Subcutaneous abdominal adipose tissue (tissue), 5 donors: ENCODE results near the gene GPR153.

Experiments
- H3K27ac ChIP-seq: one replicate; pipeline ENCODE4 v1.7.0; 2013; ENCODE audit warnings: low read depth, mild to moderate bottlenecking, inconsistent platforms, low read length, moderate library complexity
- H3K27me3 ChIP-seq, 5 donors: one replicate each; pipeline ENCODE4 v1.7.0; 2013; ENCODE audit warnings: low read length in 5 of 5, inconsistent platforms in 1 of 5; ENCODE audit not compliant: control insufficient read depth in 5 of 5, insufficient read depth in 4 of 5
- H3K36me3 ChIP-seq, 5 donors: one replicate each; pipeline ENCODE4 v1.7.0; 2013; ENCODE audit warnings: low read length in 5 of 5; ENCODE audit not compliant: control insufficient read depth in 5 of 5, insufficient read depth in 5 of 5
- H3K4me1 ChIP-seq, 5 donors: one replicate each; pipeline ENCODE4 v1.7.0; 2013; ENCODE audit warnings: low read length in 5 of 5, mild to moderate bottlenecking in 3 of 5, moderate library complexity in 1 of 5; ENCODE audit not compliant: control insufficient read depth in 5 of 5, insufficient read depth in 5 of 5
- H3K4me3 ChIP-seq, 5 donors: one replicate each; pipeline ENCODE4 v1.7.0; 2013; ENCODE audit warnings: low read length in 5 of 5, low read depth in 1 of 5
- H3K9ac ChIP-seq, 5 donors: one replicate each; pipeline ENCODE4 v1.7.0; 2013; ENCODE audit warnings: low read length in 5 of 5, mild to moderate bottlenecking in 4 of 5, moderate library complexity in 3 of 5
- H3K9me3 ChIP-seq, 5 donors: one replicate each; pipeline ENCODE4 v1.7.0; 2013; ENCODE audit warnings: low read length in 5 of 5; ENCODE audit not compliant: control insufficient read depth in 5 of 5
- donor health status: healthy.
- donor health status: healthy.
- donor health status: healthy.
- donor health status: healthy.
- donor health status: healthy.

GPR153 gene

DNA sequence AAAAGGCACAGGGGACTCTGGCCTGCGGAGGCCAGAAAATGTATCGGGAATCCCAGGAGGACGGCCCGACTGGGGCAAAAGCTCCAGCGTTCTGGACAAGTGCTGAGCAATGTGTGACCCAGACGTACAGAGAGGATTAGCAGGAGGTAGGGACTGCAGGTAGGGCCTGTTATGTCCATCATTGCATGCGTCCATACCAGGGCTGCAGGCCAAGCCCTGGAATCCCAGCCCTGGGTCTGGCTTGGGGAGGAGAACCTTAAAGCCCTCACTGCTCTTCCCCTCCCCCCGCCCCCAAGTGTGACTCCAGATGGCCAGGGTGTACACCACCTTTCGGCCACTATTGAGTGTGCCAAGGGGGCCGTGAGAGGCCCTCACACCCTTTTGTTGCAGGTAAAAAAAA is 53.0 kb downstream of the GPR153 start:
- Histone ChIP-seq H3K9ac (no peak overlapping the region), H3K4me3 (no peak overlapping the region), H3K4me1 (peaks cover 2 to 47% (median 37%) of the 10 kb centered on the region in 5 donors), H3K36me3 (peaks cover 0 to 9% (median 2%) of the 10 kb centered on the region in 5 donors), H3K27me3 (peaks cover 0 to 10% (median 5%) of the 10 kb centered on the region in 5 donors), H3K9me3 (no peaks in the 10 kb centered on the region), H3K27ac (no peak overlapping the region)

DNA sequence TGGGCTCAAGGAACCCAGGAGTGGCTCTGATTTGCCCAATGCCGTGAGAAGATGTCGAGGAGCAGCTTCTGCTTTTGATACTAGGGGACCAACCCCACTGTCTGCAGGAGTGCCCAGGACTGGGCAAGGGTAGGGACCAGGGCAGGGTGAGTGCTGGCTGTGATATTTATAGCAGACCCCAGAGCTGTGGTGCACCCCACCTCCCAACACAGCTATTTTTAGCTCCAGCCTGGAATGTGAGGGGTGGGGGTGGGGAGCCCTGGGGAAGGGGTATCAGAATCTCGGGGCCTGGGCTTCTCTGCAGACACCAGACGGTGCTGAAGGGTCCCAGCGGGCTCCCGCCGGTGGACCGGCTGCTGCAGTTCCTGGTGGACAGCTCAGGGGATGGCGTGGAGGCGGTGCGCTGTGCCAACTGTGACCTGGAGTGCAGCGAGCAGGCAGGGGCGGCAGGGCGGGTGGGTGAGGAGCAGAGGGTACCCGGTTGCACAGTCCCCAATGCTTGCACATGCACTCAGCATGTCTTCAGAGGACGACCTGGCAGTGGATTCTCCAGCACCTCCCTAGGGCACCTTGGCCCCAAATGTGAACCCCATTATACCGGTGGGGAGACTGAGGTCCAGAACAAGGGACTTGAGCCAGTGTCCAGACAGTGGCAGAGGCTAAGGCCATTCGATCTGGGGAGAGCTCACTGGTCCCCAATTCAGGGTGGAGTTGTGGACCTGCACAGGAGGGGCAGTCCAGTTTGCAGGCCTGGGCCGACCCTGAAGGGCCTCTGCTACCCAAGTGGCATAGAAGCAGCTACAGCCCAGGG is 53.6 kb downstream of the GPR153 start:
- H3K9ac ChIP-seq: no peak overlapping the region
- H3K4me1 ChIP-seq: peaks cover 2 to 47% (median 37%) of the 10 kb centered on the region in 5 donors
- H3K27ac ChIP-seq: no peak overlapping the region
- H3K4me3 ChIP-seq: no peak overlapping the region
- no peaks in the 10 kb centered on the region for H3K9me3 ChIP-seq
- H3K27me3 ChIP-seq: peaks cover 0 to 10% (median 5%) of the 10 kb centered on the region in 5 donors
- peaks cover 0 to 5% (median 2%) of the 10 kb centered on the region in 5 donors for H3K36me3 ChIP-seq

- no peak overlapping the region for H3K27ac ChIP-seq
- peaks cover 2 to 47% (median 37%) of the 10 kb centered on the region in 5 donors for H3K4me1 ChIP-seq
- peaks cover 0 to 10% (median 5%) of the 10 kb centered on the region in 5 donors for H3K27me3 ChIP-seq
- H3K9ac ChIP-seq: peak overlapping the region in 1 of 5 donors; percentile 64
- H3K4me3 ChIP-seq: peak overlapping the region in 4 of 5 donors; percentile 47 to 69 (median 54)
- no peaks in the 10 kb centered on the region for H3K9me3 ChIP-seq
- no peaks in the 10 kb centered on the region for H3K36me3 ChIP-seq
These were observed 54.4 kb downstream of the GPR153 start for GRCh38 chr1:6206520-6206855.

DNA sequence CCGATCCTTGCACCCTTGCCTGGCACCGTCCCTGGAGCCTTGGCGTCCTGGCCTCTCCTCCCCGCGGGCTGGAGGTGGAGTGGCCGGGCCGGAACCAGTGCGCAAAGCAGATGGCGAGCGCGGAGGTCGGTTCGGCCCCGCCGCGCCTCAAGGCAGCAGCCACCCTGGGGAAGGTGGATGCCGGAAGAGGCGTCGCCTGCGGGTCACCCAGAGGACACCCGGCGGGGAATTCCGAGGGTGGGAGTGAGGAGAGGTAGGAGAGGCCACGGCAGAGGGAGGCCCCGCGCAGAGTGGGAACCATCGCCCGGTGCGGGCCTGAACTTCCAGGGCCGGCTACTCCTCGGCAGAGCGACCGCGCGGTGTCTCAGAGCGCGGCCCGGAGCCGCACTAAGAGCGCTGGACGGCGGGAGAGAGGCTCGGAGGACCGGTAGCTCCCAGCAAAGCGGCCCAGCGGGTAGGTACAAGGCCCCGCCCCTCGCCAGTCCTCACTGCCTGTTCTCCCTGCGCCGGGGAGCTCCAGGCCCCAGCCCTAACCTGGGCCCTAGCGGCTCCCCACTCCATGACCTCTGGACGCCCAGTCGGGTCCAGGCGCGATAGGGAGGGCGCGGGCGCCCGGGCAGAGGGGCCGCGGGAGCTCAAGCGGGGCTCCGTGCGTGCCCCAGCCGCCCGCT is 54.9 kb downstream of the GPR153 start, which contains the start of gene RNF207:
Gene RNF207, plus strand, starts transcription at position 271 of the 671 bp plus-strand sequence. CDS start 417 bp downstream, outside the sequence.
- Histone ChIP-seq H3K4me1 (peaks cover 2 to 47% (median 37%) of the 10 kb centered on the region in 5 donors), H3K9ac (peak within 1 kb of the TSS in 3 of 5 donors; percentile 45 to 66 (median 64)), H3K9me3 (no peaks in the 10 kb centered on the region), H3K36me3 (no peaks in the 10 kb centered on the region), H3K27me3 (peaks cover 0 to 10% (median 5%) of the 10 kb centered on the region in 5 donors), H3K4me3 (peak within 1 kb of the TSS; percentile 47 to 69 (median 58)), H3K27ac (no peak within 1 kb of the TSS)

GRCh38 chr1:6202256-6202655 is 58.6 kb downstream of the GPR153 start:
- Histone ChIP-seq H3K27ac (no peak overlapping the region), H3K4me1 (peaks cover 15 to 53% (median 46%) of the 10 kb centered on the region in 5 donors), H3K9me3 (no peaks in the 10 kb centered on the region), H3K36me3 (peaks cover 0 to 3% (median under 1%) of the 10 kb centered on the region in 5 donors), H3K4me3 (no peak overlapping the region), H3K27me3 (peaks cover 0 to 6% (median 3%) of the 10 kb centered on the region in 5 donors), H3K9ac (no peak overlapping the region)

GRCh38 chr1:6200188-6200809 is 60.6 kb downstream of the GPR153 start:
- Histone ChIP-seq H3K27me3 (no peaks in the 10 kb centered on the region), H3K4me3 (peak overlapping the region; percentile 79 to 96 (median 86)), H3K27ac (peak overlapping the region; percentile 70), H3K36me3 (peaks cover 6 to 16% (median 13%) of the 10 kb centered on the region in 5 donors), H3K4me1 (peaks cover 15 to 38% (median 33%) of the 10 kb centered on the region in 5 donors), H3K9me3 (no peaks in the 10 kb centered on the region), H3K9ac (peak overlapping the region in 4 of 5 donors; percentile 61 to 99 (median 96))

DNA sequence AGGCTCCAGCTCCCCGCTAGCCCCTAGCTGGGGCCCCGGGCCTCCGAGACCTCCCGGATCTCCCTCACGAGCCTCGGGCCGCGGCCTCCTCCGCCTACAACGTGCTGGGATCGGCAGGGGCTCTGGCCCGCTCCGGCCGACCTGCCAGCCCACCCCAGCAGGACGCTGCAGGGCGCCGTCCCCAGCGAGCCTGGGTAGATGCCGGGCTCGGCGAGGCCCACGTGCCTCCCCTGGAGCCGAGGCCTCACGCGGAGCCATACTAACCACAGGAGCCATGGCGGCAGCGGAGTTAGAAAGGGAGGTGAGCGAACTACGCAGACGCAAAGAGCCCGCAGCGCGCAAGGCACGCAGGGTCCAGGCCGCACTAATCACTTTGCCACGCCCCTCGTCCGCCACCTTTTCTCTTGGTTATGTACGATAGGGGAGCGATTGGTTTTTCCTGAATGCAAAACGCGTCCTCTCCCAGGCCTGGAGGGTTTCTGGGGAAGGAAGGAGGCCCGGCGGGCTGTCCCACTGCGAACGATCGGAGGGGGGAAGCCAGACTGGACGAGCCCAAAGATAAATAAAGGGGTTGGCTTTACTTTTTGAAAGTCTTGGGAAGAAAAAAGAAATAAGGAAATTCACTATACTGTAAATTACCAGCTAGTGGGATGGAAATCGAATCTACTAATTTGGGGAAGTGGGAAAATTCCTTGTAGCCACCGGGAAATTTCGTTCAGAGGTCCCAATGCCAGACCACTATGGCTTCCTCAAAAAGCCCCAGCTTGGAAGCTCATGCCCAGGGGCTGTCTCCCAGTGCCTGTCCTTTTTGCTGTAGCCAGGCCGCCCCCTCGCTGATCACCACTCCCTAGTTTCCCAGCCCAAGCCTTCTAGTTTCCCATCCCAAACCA is 61.4 kb downstream of the GPR153 start, which contains the start of gene RPL22:
Gene RPL22, minus strand, starts transcription at position 298 of the 890 bp plus-strand sequence. Its CDS starts 22 bp downstream, at position 276.
- Histone ChIP-seq H3K4me1 (peaks cover 15 to 31% (median 27%) of the 10 kb centered on the region in 5 donors), H3K36me3 (peaks cover 6 to 18% (median 16%) of the 10 kb centered on the region in 5 donors), H3K27ac (peak within 1 kb of the TSS; percentile 70), H3K4me3 (peak within 1 kb of the TSS; percentile 82 to 96 (median 91)), H3K27me3 (no peaks in the 10 kb centered on the region), H3K9ac (peak within 1 kb of the TSS; percentile 87 to 99 (median 95)), H3K9me3 (no peaks in the 10 kb centered on the region)

DNA sequence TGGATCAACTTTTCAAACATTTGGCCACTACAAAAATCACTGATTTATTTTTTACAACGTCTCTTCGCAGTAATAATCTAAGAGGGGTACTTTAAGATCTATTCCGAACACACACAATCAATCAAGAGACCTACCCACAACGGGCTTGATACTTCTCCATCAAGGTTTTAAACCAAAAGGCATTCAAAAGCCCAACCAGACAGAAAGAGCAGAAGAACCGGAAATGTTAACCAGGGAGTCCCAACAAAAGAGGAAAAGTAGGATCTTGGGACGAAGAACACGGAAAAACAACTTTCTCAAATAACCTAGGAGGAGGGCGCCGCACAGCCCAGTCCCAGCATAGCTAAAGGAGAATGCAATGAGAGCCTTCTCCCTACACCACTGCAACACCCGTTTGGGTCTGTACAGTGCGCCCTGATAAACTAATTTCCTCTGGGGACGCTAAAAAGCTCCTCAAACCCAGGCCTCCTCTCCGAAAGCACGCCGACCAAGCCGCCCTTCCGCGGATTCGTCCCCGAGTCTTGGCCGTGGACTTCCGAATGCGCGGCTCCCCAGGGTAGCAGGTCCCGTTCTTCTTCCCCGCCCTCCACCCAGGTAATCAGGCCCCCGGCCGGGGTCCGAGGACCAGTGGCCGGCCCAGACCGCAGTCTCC is 62.1 kb downstream of the GPR153 start:
- H3K4me1 ChIP-seq: peaks cover 15 to 30% (median 27%) of the 10 kb centered on the region in 5 donors
- H3K9me3 ChIP-seq: no peaks in the 10 kb centered on the region
- peak overlapping the region; percentile 87 to 99 (median 95) for H3K9ac ChIP-seq
- H3K27me3 ChIP-seq: no peaks in the 10 kb centered on the region
- peaks cover 6 to 25% (median 23%) of the 10 kb centered on the region in 5 donors for H3K36me3 ChIP-seq
- H3K4me3 ChIP-seq: peak overlapping the region; percentile 82 to 96 (median 91)
- peak overlapping the region; percentile 70 for H3K27ac ChIP-seq
